Cardiac fibroblast (primary cell): ENCODE measurements around the gene HELLS.
A peak's percentile ranks its signal among the peaks of the same experiment; 100 is the strongest.
"Not testable (repeated sequence)": the region's sequence is repeated elsewhere in the genome, so short reads cannot be mapped to it uniquely, and the experiment has no call there.

Source experiments
- DNase-seq, 2 donors: peaks; one replicate each; pipeline versions ENCODE4 v3.0.0 to v3.0.0-alpha.2; 2010; ENCODE audit warnings: low read depth in 2 of 2
- H3K4me3 ChIP-seq, 2 donors: replicated peaks in 1 of 2; 1 replicate in 1 of 2; 2 replicates in 1 of 2; pipeline ENCODE4 v1.5.1; 2011; ENCODE audit warnings: low read depth in 2 of 2, low read length in 2 of 2, mild to moderate bottlenecking in 2 of 2, moderate library complexity in 1 of 2
- CTCF ChIP-seq: IDR thresholded peaks from one replicate; pipeline ENCODE4 v1.5.1; 2011; ENCODE audit warnings: low read depth, mild to moderate bottlenecking, low read length, inconsistent platforms

HELLS gene

GRCh38 chr10:94524711-94525110, 20.9 kb upstream of the HELLS start:
- no peak overlapping the region for H3K4me3 ChIP-seq
- TF ChIP-seq CTCF: no peak
- no peak for DNase-seq

GRCh38 chr10:94531550-94531949, 14.0 kb upstream of the HELLS start:
- H3K4me3 ChIP-seq, DNase-seq: not testable (repeated sequence)

- no peak for TF ChIP-seq CTCF
- DNase-seq: no peak
- H3K4me3 ChIP-seq: no peak overlapping the region
Measured at GRCh38 chr10:94533027-94533426, 12.6 kb upstream of the HELLS start.

- not testable (repeated sequence) for DNase-seq, H3K4me3 ChIP-seq
Measured at GRCh38 chr10:94542282-94542681, 3.3 kb upstream of the HELLS start.

- no peak for TF ChIP-seq CTCF
- DNase-seq: peak; percentile 14 to 30
- H3K4me3 ChIP-seq: peak overlapping the region; percentile 89 to 94
Measured at GRCh38 chr10:94546049-94546900, 687 bp downstream of the HELLS start.

GRCh38 chr10:94546901-94547185, 1.3 kb downstream of the HELLS start:
- peak in 1 of 2 donors; percentile 9 for DNase-seq
- no peak for TF ChIP-seq CTCF
- peak overlapping the region; percentile 89 to 94 for H3K4me3 ChIP-seq

GRCh38 chr10:94549221-94549620, 3.6 kb downstream of the HELLS start:
- DNase-seq: no peak
- no peak overlapping the region for H3K4me3 ChIP-seq
- TF ChIP-seq CTCF: no peak

- H3K4me3 ChIP-seq, DNase-seq: not testable (repeated sequence)
Measured at GRCh38 chr10:94567714-94568307, 22.2 kb downstream of the HELLS start.
